Measurements from ENCODE around the gene ST7.
"Not testable (repeated sequence)": the region's sequence is repeated elsewhere in the genome, so short reads cannot be mapped to it uniquely, and the experiment has no call there.

The ST7 gene

GRCh38 chr7:116950889-116951351, 2.4 kb upstream of the ST7 start:
- DNase-seq (ENCODE audit: low spot score), result no peak

- peak; percentile 23 for DNase-seq (ENCODE audit: low spot score)
Measured at GRCh38 chr7:116951366-116952292, 1.7 kb upstream of the ST7 start.

GRCh38 chr7:116952635-116953371, 498 bp upstream of the ST7 start:
- peak; percentile 86 for DNase-seq (ENCODE audit: low spot score)

GRCh38 chr7:116953906-116954838, 871 bp downstream of the ST7 start:
- peak; percentile 59 for DNase-seq (ENCODE audit: low spot score)

GRCh38 chr7:116955340-116955739, 2.0 kb downstream of the ST7 start:
- DNase-seq (ENCODE audit: low spot score), result peak; percentile 23

GRCh38 chr7:116955801-116956476, 2.6 kb downstream of the ST7 start:
- peak; percentile 44 for DNase-seq (ENCODE audit: low spot score)

GRCh38 chr7:116956477-116956804, 3.1 kb downstream of the ST7 start:
- DNase-seq (ENCODE audit: low spot score), result no peak

- peak; percentile 53 for DNase-seq (ENCODE audit: low spot score)
Measured at GRCh38 chr7:116957874-116958273, 4.6 kb downstream of the ST7 start.

- not testable (repeated sequence) for DNase-seq (ENCODE audit: low spot score)
Measured at GRCh38 chr7:116961966-116962673, 8.8 kb downstream of the ST7 start.

GRCh38 chr7:116963234-116963633, 9.9 kb downstream of the ST7 start:
- no peak for DNase-seq (ENCODE audit: low spot score)

- DNase-seq (ENCODE audit: low spot score), result no peak
Measured at GRCh38 chr7:116966601-116967000, 13.3 kb downstream of the ST7 start.

GRCh38 chr7:116967254-116967922, 14.1 kb downstream of the ST7 start:
- DNase-seq (ENCODE audit: low spot score), result no peak

- DNase-seq (ENCODE audit: low spot score), result no peak
Measured at GRCh38 chr7:116967983-116968382, 14.7 kb downstream of the ST7 start.

GRCh38 chr7:116968631-116969030, 15.3 kb downstream of the ST7 start:
- DNase-seq (ENCODE audit: low spot score), result no peak

GRCh38 chr7:116969371-116969902, 16.1 kb downstream of the ST7 start:
- DNase-seq (ENCODE audit: low spot score), result no peak

- no peak for DNase-seq (ENCODE audit: low spot score)
Measured at GRCh38 chr7:116970238-116970910, 17.1 kb downstream of the ST7 start.

GRCh38 chr7:116971153-116971552, 17.9 kb downstream of the ST7 start:
- DNase-seq (ENCODE audit: low spot score), result not testable (repeated sequence)

GRCh38 chr7:116971869-116972268, 18.6 kb downstream of the ST7 start:
- no peak for DNase-seq (ENCODE audit: low spot score)

GRCh38 chr7:116975024-116975423, 21.7 kb downstream of the ST7 start:
- DNase-seq (ENCODE audit: low spot score), result not testable (repeated sequence)

Measured in NAMALWA (cell line).